ENCODE data around the gene CSTPP1.
"Not testable (repeated sequence)": the region's sequence is repeated elsewhere in the genome, so short reads cannot be mapped to it uniquely, and the experiment has no call there.

CSTPP1 gene

DNA sequence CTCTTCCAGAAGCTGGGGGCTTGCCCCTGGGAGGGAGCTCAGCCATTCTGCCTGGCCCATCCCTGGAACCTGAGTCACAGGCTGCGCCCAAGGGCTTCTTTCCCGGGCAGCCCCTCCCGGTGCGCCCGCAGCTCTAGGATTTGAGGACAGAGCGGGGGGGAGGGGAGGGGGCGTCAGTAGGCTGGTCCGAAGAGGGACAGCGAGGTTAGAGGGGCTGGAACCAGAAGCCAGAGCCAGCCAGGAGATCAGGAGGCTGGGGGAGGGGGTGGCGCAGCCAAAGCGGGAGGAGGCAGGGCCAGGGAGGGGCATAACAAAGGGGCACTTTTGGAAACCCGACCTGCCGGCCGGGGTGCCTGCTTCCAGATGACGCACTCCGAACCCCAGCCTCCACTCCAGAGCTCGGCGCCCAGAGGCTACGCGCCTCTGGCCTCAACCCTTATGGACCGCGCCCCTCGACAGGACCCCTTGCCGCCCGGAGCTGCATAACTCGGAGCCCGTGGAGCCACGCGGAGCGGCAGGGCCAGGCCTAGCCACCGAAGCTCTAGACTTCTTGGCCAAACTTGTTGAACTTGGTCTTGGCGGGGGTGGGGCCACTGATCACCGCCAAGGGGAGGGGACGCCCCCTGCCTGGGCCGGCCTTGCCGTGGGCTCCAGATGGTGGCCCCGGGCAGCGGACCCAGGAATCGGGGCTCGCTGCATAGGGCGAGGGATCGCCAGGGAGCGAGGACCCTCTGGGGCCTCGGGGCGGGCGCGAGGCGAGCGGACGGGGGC is 248.9 kb downstream of the CSTPP1 start:
- no peak for DNase-seq

DNA sequence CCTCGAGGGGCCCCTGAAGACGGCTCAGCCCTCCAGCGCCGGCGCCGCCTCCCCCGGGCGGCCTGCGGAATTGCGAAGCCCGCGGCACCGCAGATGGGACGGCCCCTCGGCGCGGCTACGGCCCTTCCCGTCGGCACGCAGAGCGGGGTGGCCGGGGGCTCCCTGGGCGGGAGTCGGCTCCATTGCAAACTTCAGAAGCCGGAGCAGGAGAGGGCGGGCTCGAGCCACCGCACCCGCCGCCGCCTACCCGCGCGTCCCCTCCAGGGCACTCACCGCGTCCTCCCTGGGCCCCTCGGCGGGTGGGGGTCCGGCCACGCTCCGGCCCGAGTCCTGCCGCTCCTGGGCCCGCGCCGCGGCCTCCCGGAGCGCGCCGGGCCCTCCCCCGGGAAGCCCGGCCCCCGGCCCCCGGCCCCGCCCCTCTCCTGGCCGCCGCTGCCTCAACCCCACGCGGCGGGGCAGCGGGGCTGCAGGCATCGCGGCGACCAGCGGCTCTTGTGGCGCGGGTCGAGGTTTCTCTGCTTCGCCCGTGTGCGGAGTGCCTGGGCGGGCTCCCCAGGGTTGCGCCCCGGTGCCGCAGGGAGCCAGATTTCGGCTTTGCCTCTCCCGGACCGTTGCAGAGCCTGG is 249.6 kb downstream of the CSTPP1 start, which contains the start of gene PACSIN3:
PACSIN3 (minus strand) TSS at position 359 of the 624 bp plus-strand sequence. CDS start 3,707 bp downstream, outside the sequence.
- peak; percentile 38 for DNase-seq

DNA sequence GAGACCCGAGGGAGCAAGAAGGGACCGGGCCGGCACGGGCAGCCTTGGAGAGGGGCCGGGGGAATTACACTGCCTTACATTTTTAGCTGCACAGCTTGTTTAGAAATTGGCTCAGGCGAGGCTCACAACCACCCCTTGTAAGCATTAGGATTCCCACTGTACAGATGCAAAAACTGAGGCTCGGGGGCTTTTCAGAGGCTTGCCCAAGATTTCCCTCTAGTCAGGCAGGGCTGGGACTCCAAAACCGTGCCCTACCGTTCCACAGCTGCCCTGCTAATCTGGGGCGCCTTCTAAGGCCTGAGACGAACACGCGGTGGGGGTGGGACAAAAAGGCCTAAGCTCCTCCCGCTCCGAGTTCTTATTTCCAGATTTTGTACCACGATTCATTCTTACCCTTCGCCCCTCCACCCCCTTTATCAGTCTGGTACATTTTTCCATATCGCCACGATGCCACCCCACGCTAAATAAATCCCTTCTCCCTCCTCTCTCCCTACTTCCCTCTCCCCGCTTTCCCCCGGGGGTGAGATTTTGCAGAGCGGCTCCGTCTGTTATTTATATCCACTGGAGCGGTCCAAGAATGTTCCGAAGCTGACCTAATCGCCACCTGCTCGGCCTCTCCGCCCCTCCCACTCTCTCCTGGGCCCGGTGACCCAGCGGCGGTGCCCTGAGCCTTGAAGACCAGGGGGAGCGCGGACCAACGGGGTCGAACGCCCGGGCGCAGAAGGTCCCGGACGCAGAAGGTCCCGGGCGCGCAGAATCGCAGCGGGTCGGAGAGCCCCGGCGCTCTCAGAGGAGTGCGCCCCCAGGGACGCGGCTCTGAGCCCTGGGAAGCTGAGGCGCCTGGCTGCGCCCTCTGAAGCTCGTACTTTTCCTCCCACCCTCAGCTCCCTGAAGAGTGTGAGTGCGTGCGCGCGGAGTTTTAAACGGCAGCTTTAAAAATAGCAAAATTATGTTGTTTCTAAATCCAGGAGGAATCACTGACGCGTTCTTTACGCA is 250.4 kb downstream of the CSTPP1 start:
- DNase-seq: peak; percentile 49

DNA sequence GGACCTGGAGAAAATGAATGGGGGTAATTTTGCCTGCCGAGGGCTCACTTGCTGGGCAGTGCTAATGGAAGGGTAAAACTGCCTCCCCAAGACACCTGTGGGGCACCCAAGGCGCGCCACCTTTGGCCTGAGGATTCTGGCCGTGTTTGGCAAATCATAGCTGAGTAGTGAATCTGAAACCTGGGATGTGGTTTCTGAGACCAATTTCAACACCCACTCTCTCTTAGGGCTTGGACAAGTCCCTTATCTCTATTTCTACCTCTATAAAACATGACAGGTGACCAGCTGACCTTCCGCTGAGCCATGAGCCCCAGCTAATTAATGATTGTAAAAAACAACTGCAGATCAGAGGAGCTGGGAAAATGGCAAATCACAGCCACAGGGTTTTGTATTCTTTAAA is 251.2 kb downstream of the CSTPP1 start:
- no peak for DNase-seq

DNA sequence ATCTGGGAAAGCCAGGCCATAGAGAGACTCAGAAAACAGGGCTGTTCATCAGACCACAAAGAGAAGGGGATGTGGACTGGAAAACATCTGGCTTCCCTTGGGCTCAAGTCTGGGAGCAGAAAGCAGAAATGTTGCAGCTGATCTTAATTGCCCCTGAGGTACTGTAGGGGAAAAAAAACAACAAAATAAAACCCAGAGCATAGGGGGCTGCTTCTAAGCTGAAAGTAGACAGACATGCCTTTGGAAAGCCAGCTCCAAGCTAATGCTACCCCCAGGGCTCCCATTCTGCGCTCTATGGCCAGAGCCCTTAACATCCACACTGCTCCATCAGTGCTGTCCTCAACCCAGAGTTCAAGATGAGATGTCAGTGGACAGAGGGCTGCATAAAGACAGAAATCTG is 251.7 kb downstream of the CSTPP1 start:
- no peak for DNase-seq

DNA sequence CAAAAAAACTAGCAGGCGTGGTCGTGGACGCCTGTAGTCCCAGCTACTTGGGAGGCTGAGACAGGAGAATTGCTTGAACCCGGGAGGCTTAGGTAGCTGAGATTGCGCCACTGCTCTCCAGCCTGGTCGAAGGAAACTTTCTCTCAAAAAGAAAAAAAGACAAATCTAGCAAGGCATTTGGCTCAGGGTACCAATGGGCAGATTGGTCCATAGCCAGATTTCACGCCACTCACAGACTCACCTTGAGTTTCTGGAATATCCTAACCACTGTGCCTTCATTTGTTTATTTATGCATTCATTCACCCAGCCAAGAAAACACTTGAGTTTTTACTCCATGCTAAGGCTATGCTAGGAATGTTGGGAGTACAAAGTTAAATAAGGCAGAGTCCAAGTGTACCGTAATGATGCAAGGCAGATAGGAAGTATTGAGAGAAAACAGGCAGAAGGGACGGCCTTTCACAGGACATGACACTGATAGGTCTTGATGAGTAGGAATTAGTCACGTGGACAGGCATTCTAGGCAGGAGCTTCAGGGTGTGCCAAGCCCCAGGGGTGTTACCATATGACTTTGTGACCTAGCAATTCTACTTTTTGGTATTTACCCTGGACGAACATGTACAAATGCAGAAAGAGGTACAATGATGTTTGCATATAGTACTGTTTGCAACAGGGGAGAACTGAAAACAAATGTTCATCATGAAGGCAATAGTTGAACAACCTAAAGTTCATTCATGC is 252.7 kb downstream of the CSTPP1 start:
- DNase-seq: no peak

DNA sequence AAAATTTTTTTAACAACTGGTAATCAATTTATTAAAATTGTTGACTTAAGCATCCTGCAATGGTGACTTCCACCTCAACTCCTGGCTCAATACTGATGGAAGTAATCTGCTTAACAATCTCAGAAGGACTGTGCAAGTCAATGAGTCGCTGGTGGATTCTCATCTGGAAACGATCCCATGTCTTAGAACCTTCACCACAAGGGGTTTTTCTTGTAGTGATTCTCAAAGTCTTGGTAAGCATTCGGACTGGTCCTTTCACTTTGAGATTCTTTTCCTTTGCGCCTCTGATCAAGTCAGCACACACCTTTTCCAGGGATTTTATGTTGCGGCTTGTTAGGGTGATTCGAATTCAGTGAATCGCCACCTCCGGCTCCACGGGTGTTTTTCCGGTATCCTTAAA is 254.6 kb downstream of the CSTPP1 start:
- not testable (repeated sequence) for DNase-seq

DNA sequence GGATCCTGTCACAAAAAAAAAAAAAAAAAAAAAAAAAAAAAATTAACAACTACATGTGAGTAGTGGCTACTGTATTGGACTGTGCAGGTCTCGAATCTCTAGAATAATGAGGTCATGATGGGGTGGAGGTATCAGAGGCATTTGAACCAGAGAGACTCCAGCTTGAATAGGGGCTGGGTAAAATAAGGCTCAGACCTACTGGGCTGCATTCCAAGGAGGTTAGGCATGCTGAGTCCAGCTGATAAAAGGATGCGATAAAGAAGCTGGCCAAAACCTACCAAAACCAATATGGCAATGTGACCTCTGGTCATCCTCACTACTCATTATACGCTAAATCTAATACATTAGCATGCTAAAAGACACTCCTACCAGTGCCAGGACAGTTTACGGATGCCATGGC is 255.6 kb downstream of the CSTPP1 start:
- DNase-seq: no peak

DNA sequence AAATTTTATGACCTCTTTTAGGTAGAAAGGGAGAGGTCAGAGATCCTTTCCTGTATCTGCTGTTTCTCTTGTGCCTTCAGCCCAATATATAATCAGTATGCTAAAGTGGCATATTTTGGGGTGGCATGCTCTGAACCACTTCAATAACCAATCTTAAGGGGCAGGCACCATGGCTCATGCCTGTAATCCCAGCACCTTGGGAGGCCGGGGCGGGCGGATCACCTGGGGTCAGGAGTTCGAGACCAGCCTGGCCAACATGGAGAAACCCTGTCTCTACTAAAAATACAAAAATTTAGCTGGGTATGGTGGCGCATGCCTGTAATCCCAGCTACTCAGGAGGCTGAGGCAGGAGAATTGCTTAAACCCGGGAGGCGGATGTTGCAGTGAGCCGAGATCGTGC is 261.6 kb downstream of the CSTPP1 start:
- DNase-seq: not testable (repeated sequence)

DNA sequence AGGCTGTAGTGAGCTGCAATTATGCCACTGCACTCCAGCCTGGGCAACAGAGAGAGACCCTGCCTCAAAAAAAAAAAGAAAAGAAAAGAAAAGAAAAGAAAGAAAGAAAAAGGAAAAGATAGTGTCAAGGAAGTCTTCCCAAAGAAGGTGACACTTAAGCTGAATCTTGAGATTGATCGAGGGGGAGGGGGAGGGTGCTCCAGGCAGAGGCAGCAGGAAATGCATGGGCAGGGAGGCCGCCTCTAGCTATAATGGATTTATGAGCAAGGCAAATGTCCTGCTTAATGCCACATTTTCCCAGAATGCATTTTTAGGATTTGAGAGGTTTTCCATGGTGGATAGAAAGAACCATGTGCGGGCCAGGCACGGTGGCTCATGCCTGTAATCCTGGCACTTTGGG is 264.5 kb downstream of the CSTPP1 start:
- DNase-seq: no peak

DNA sequence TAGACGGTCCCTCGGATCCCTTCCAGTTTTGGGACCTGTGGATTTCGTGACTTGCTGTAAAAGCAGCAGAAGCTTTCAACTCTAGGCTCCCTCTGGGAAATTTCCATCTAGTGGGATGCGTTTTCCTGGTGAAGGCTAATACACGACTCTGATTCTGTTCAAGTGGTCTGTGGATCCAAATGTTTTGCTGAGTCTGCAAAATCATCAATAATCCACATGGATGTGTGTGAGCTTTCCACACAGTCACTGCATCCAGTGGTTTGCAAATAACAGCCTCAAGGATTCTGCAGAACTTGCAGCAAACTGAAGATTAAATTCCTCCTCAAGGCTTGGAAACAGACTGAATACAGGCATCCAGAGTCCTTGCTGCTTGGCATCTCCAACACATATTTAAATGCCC is 266.0 kb downstream of the CSTPP1 start:
- no peak for DNase-seq

DNA sequence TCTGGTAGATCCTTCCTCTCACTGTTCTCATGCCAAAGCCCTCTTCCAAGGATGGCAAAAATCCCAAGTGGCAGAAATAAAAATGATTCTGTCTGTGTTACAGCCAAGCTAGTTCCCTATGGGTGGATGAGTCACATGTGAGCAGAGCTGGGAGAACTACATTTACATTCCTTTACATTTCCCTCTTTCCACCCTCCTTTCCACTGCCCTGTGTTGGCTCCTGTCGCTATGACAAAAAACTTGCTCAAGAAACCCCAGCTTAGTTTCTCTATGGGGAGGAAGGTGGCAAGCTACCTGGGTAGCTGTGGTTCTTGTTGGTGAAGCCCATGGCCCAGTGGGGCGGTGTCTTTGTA is 268.1 kb downstream of the CSTPP1 start:
- DNase-seq: no peak

DNA sequence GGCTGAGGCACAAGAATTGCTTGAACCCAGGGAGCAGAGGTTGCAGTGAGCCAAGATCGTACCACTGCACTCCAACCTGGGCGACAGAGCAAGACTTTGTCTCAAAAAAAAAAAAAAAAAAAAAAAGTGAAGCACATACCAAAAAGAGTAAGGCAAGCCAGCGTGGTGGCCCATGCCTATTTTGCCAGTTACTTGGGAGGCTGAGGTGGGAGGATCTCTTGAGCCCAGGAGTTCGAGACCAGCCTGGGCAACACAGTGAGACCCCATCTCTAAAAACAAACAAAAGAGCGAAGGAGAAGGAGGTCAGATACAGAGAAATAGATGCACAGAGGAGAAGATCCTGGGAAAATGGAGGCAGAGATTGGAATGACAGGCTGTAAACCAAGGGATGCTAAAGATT is 270.0 kb downstream of the CSTPP1 start:
- DNase-seq: not testable (repeated sequence)

DNA sequence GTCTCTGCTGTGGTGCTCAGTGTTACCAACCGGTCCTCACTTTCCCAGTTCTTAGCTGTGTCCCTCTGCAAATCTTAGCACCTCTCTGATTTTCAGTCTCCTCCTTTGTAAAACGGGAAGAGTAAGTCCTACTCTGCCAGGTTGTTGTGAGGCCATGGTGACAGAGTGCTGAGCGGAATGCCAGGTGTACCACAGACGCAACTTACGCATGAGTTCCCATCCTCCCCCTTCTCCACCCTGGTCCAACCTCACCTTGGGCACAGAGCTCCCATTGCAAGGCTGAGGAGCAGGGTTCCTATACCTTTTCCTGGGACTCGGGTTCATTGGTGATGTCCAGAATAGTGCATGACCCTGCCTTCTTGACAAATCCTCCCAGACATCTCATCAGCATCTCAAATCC is 270.9 kb downstream of the CSTPP1 start:
- DNase-seq: no peak

DNA sequence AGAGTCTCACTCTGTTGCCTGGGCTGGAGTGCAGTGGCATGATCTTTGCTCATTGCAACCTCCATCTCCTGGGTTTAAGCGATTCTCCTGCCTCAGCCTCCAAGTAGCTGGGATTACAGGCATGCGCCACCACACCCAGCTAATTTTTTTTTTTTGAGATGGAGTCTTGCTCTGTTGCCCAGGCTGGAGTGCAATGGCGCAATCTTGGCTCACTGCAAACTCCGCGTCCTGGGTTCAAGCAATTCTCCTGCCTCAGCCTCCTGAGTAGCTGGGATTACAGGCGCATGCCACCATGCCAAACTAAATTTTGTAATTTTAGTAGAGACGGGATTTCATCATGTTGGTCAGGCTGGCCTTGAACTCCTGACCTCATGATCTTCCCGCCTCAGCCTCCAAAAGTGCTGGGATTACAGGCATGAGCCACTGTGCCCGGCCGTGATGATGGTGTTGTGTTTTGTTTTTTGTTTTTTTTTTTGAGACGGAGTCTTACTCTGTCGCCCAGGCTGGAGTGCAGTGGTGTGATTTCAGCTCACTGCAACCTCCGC is 271.5 kb downstream of the CSTPP1 start:
- DNase-seq: not testable (repeated sequence)

DNA sequence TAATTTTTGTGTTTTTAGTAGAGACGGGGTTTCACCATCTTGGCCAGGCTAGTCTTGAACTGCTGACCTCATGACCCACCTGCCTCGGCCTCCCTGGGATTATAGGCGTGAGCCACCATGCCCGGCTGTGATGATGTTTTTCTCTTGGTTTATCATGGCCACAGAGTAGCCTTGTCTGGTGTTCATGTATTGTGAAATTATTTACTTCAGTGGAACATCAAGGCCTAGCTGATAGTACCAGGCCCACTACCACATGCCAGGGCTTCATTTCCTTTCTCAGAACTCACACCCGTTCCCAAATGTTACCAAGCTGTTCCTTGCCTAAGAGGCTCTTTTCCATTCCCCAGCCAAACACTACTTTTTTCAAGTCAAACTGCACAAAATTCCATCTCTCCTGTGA is 272.1 kb downstream of the CSTPP1 start:
- DNase-seq: no peak
